IMR-90 (cell line): ENCODE measurements around the gene ARSJ. TPM values are rescaled to one million over a fixed set of nuclear protein-coding genes. Genes with fewer than 3 reads are reported as not detected.

Source experiments
- ATAC-seq: fragments of 200-7000 bp; cut with Tn5 transposase; 2 replicates; pipeline ENCODE4 v1.9.1; 2020; ENCODE audit warnings: low read depth, mild to moderate bottlenecking, moderate library complexity
- BruUV-seq: library from RNA; stranded (reverse); fragments of 400-500 nt; replicated peaks from 2 replicates; lab custom pipeline; 2021; lab: Mats Ljungman, UMichigan
- CTCF ChIA-PET: fragments of 300-600 bp; formaldehyde crosslinking; extraction: SDS; loops from one replicate; lab custom pipeline; 2021; ENCODE audit warnings: antibody characterized with exemption; lab: Yijun Ruan, JAX
- POLR2A ChIA-PET: fragments of 300-600 bp; sonication (Branson Sonifier 250); formaldehyde crosslinking; loops from one replicate; lab custom pipeline; 2022; ENCODE audit warnings: antibody characterized with exemption; ENCODE audit not compliant: unreplicated experiment; lab: Charles Lee
- DNase-seq: peaks from one replicate; pipeline ENCODE4 v3.0.0; 2013
- H2AFZ ChIP-seq: replicated peaks from 2 replicates; pipeline ENCODE3; 2013; ENCODE audit warnings: low read length, mild to moderate bottlenecking; ENCODE audit not compliant: poor library complexity
- H2AK5ac ChIP-seq: 2 replicates; pipeline ENCODE4 v1.6.1; 2013; ENCODE audit warnings: low read depth, low read length, inconsistent platforms
- H2AK9ac ChIP-seq: replicated peaks from 2 replicates; pipeline ENCODE3; 2013; ENCODE audit warnings: mild to moderate bottlenecking, low read depth, low read length, moderate library complexity; ENCODE audit not compliant: poor library complexity
- H2BK120ac ChIP-seq: 2 replicates; pipeline ENCODE4 v1.6.1; 2013; ENCODE audit warnings: low read depth, low read length, inconsistent platforms
- H2BK15ac ChIP-seq: 3 replicates; pipeline ENCODE4 v1.6.1; 2013; ENCODE audit warnings: low read depth, low read length, inconsistent platforms
- H2BK20ac ChIP-seq: 2 replicates; pipeline ENCODE4 v1.6.1; 2013; ENCODE audit warnings: low read depth, mild to moderate bottlenecking, inconsistent platforms, low read length, moderate library complexity
- H2BK5ac ChIP-seq: 2 replicates; pipeline ENCODE4 v1.6.1; 2013; ENCODE audit warnings: mild to moderate bottlenecking, low read depth, low read length, inconsistent platforms; ENCODE audit not compliant: poor library complexity, severe bottlenecking
- H3K14ac ChIP-seq: replicated peaks from 2 replicates; pipeline ENCODE4 v1.6.1; 2013; ENCODE audit warnings: low read depth, low read length, inconsistent platforms
- H3K18ac ChIP-seq: 2 replicates; pipeline ENCODE4 v1.6.1; 2013; ENCODE audit warnings: low read depth, low read length, control low read depth
- H3K23ac ChIP-seq: 2 replicates; pipeline ENCODE4 v1.6.1; 2013; ENCODE audit warnings: low read depth, low read length, inconsistent platforms
- H3K27ac ChIP-seq: 2 replicates; pipeline ENCODE4 v1.5.1; 2013; ENCODE audit warnings: mild to moderate bottlenecking, control low read depth, low read length; ENCODE audit not compliant: insufficient read depth
- H3K27me3 ChIP-seq: 2 replicates; pipeline ENCODE4 v1.6.1; 2013; ENCODE audit warnings: low read length; ENCODE audit not compliant: control insufficient read depth, insufficient read depth
- H3K36me3 ChIP-seq: 2 replicates; pipeline ENCODE4 v1.6.1; 2013; ENCODE audit warnings: low read length, mixed read lengths; ENCODE audit not compliant: control insufficient read depth, insufficient read depth
- H3K4ac ChIP-seq: 2 replicates; pipeline ENCODE4 v1.6.1; 2013; ENCODE audit warnings: low read depth, low read length, inconsistent platforms
- H3K4me1 ChIP-seq: 2 replicates; pipeline ENCODE4 v1.6.1; 2013; ENCODE audit warnings: low read length, mixed read lengths; ENCODE audit not compliant: control insufficient read depth, insufficient read depth
- H3K4me2 ChIP-seq: 2 replicates; pipeline ENCODE4 v1.6.1; 2013; ENCODE audit warnings: low read depth, mild to moderate bottlenecking, control low read depth, low read length, moderate library complexity
- H3K4me3 ChIP-seq: 2 replicates; pipeline ENCODE4 v1.5.1; 2013; ENCODE audit warnings: low read depth, mild to moderate bottlenecking, control low read depth, low read length, moderate library complexity; ENCODE audit not compliant: insufficient read depth
- H3K56ac ChIP-seq: 2 replicates; pipeline ENCODE4 v1.6.1; 2013; ENCODE audit warnings: low read length, inconsistent platforms; ENCODE audit not compliant: insufficient read depth; ENCODE audit errors: extremely low read depth
- H3K79me1 ChIP-seq, 2 experiments: 2 replicates each; pipeline ENCODE4 v1.6.1; 2013; ENCODE audit warnings: low read length in 2 of 2, inconsistent platforms in 1 of 2, low read depth in 1 of 2
- H3K9ac ChIP-seq: 2 replicates; pipeline ENCODE4 v1.6.1; 2013; ENCODE audit warnings: low read depth, low read length, control low read depth
- H3K9me1 ChIP-seq: 2 replicates; pipeline ENCODE4 v1.6.1; 2013; ENCODE audit warnings: low read length, inconsistent platforms; ENCODE audit not compliant: insufficient read depth
- H3K9me3 ChIP-seq: 2 replicates; pipeline ENCODE4 v1.6.1; 2013; ENCODE audit warnings: low read length; ENCODE audit not compliant: control insufficient read depth, insufficient read depth
- H4K20me1 ChIP-seq: 2 replicates; pipeline ENCODE4 v1.6.1; 2013; ENCODE audit warnings: low read length, inconsistent platforms; ENCODE audit not compliant: insufficient read depth
- H4K5ac ChIP-seq: 2 replicates; pipeline ENCODE4 v1.6.1; 2013; ENCODE audit warnings: mild to moderate bottlenecking, low read depth, low read length, control low read depth
- H4K8ac ChIP-seq, 2 experiments: 2 replicates each; pipeline ENCODE4 v1.6.1; 2013; ENCODE audit warnings: low read depth in 2 of 2, low read length in 2 of 2, control low read depth in 1 of 2, inconsistent platforms in 1 of 2
- H4K91ac ChIP-seq: 2 replicates; pipeline ENCODE4 v1.6.1; 2013; ENCODE audit warnings: low read depth, low read length, inconsistent platforms; ENCODE audit not compliant: insufficient read depth
- CEBPB ChIP-seq: IDR thresholded peaks from 2 replicates; pipeline ENCODE4 v1.6.1; 2012; ENCODE audit warnings: low read depth, low read length, improper control_type of control experiment
- CTCF ChIP-seq: conservative IDR thresholded peaks from 2 replicates; pipeline ENCODE4 v1.5.1; 2012; ENCODE audit warnings: mild to moderate bottlenecking, low read depth, low read length, improper control_type of control experiment
- ELK1 ChIP-seq: fragments of 150-350 bp; IDR thresholded peaks from 2 replicates; pipeline ENCODE4 v1.6.1; 2016; ENCODE audit warnings: low read depth, mild to moderate bottlenecking, low read length, moderate library complexity, borderline replicate concordance
- FOS ChIP-seq: fragments of 150-350 bp; IDR thresholded peaks from 2 replicates; pipeline ENCODE4 v1.6.1; 2016; ENCODE audit warnings: low read depth, low read length
- MAFK ChIP-seq: IDR thresholded peaks from 2 replicates; pipeline ENCODE4 v1.6.1; 2012; ENCODE audit warnings: low read depth, low read length, improper control_type of control experiment
- MAZ ChIP-seq: IDR thresholded peaks from 2 replicates; pipeline ENCODE4 v1.6.1; 2012; ENCODE audit warnings: low read depth, mild to moderate bottlenecking, low read length, improper control_type of control experiment, moderate library complexity, borderline replicate concordance
- MXI1 ChIP-seq: IDR thresholded peaks from 2 replicates; pipeline ENCODE4 v1.6.1; 2012; ENCODE audit warnings: low read depth, mild to moderate bottlenecking, low read length, moderate library complexity, borderline replicate concordance
- NFE2L2 ChIP-seq: fragments of 150-350 bp; IDR thresholded peaks from 2 replicates; pipeline ENCODE4 v1.6.1; 2016; ENCODE audit warnings: low read depth, mild to moderate bottlenecking, low read length
- RAD21 ChIP-seq: IDR thresholded peaks from 2 replicates; pipeline ENCODE4 v1.6.1; 2012; ENCODE audit warnings: low read length, improper control_type of control experiment
- RFX5 ChIP-seq: IDR thresholded peaks from 2 replicates; pipeline ENCODE4 v1.8.0; 2012; ENCODE audit warnings: low read depth, mild to moderate bottlenecking, low read length, moderate library complexity
- SMC3 ChIP-seq: fragments of 150-350 bp; IDR thresholded peaks from 2 replicates; pipeline ENCODE4 v1.6.1; 2016; ENCODE audit warnings: low read depth, mild to moderate bottlenecking, antibody characterized with exemption, low read length, moderate library complexity
- USF2 ChIP-seq: fragments of 150-350 bp; IDR thresholded peaks from 2 replicates; pipeline ENCODE4 v1.6.1; 2017; ENCODE audit warnings: mild to moderate bottlenecking, antibody characterized with exemption, low read length, low read depth
- WGBS, 2 experiments: methylation state at CpG; one replicate each; pipeline versions ENCODE4 v1.1.5 to v1.1.7; 2013; ENCODE audit warnings: missing lambda C conversion rate in 2 of 2; ENCODE audit not compliant: insufficient read length in 1 of 2; ENCODE audit errors: extremely low coverage in 2 of 2; 5-methylcytosine and 5-hydroxymethylcytosine counted together
- dilution Hi-C: fragments of 300-500 bp; cut with HindIII; formaldehyde crosslinking; loops from one replicate; pipeline ENCODE4 v1.14.3; 2018; ENCODE audit warnings: low sequenced_read_pairs; ENCODE audit not compliant: unreplicated experiment
- in situ Hi-C: fragments of 300-500 bp; cut with MboI; formaldehyde crosslinking; loops from 3 replicates; pipeline ENCODE4 v1.14.3; 2019; ENCODE audit warnings: low sequenced_read_pairs, inconsistent platforms, mixed read lengths
- intact Hi-C: fragments of 100-400 bp; cut with micrococcal nuclease; formaldehyde crosslinking; loops from 2 replicates; pipeline ENCODE4 v1.10.0; 2022
- polyA plus RNA-seq, 3 experiments: library from polyadenylated mRNA; depleted of rRNA; stranded (reverse); fragments of >200 nt; gene quantifications; 2 replicates each; pipeline ENCODE4 v1.2.3, GENCODE V29; 2012; ENCODE audit warnings: low replicate concordance in 1 of 3
- total RNA-seq: library from RNA; depleted of rRNA; stranded (reverse); fragments of >200 nt; gene quantifications from 2 replicates; pipeline ENCODE4 v1.2.3, GENCODE V29; 2012

Gene ARSJ
- total and polyA plus RNA-seq, 2 of the 4 experiments (the other 2 are of a cell fraction) = 47.7 to 143 TPM

- H3K27ac ChIP-seq = no peak overlapping the region
- no peak overlapping the region for H3K14ac ChIP-seq
- dilution Hi-C loops = no loop called here
- H2BK20ac ChIP-seq = no peak overlapping the region
- H3K4me2 ChIP-seq = peak overlapping the region; percentile 36; the same call in 1 of the 2 replicates
- H3K27me3 ChIP-seq = no peaks in the 10 kb centered on the region
- H3K23ac ChIP-seq = no peak overlapping the region
- no peaks in the 10 kb centered on the region for H3K79me1 ChIP-seq
- no peak overlapping the region for H3K4me3 ChIP-seq
- H4K91ac ChIP-seq = no peak overlapping the region
- in situ Hi-C loops = no loop called here
- no peak overlapping the region for H3K18ac ChIP-seq
- H2BK15ac ChIP-seq = no peak overlapping the region
- H3K56ac ChIP-seq = no peak overlapping the region
- H3K9ac ChIP-seq = no peak overlapping the region
- no CpG with 5 or more reads among the region's 2 CpGs for WGBS, 2 experiments
- no peak for DNase-seq
- H2BK120ac ChIP-seq = no peak overlapping the region
- H3K4ac ChIP-seq = no peak overlapping the region
- intact Hi-C loops = no loop called here
- no peaks in the 10 kb centered on the region for H3K9me3 ChIP-seq
- no peak overlapping the region for H2AFZ ChIP-seq
- H2BK5ac ChIP-seq = no peak overlapping the region
- H4K20me1 ChIP-seq = no peaks in the 10 kb centered on the region
- TF ChIP-seq RAD21 (no peak), MXI1 (no peak), CTCF (no peak), MAFK (no peak), FOS (no peak), USF2 (no peak), RFX5 (no peak), NFE2L2 (no peak), SMC3 (no peak), ELK1 (no peak), CEBPB (no peak), MAZ (no peak)
- no peak overlapping the region for H2AK9ac ChIP-seq
- no peaks in the 10 kb centered on the region for H3K36me3 ChIP-seq
- BruUV-seq = no TSS peak
- no peaks in the 10 kb centered on the region; the same call in 1 of the 2 replicates for H3K4me1 ChIP-seq
- no peak overlapping the region for H4K8ac ChIP-seq
- ChIA-PET CTCF (no interaction called here), POLR2A (no interaction called here)
- no peak for ATAC-seq
- no peak overlapping the region for H4K5ac ChIP-seq
- H2AK5ac ChIP-seq = no peak overlapping the region
- H3K9me1 ChIP-seq = no peaks in the 10 kb centered on the region
These were observed 112.8 kb downstream of the ARSJ start for GRCh38 chr4:113866611-113867010.
